ENCODE data around the gene PTPDC1.

DNA sequence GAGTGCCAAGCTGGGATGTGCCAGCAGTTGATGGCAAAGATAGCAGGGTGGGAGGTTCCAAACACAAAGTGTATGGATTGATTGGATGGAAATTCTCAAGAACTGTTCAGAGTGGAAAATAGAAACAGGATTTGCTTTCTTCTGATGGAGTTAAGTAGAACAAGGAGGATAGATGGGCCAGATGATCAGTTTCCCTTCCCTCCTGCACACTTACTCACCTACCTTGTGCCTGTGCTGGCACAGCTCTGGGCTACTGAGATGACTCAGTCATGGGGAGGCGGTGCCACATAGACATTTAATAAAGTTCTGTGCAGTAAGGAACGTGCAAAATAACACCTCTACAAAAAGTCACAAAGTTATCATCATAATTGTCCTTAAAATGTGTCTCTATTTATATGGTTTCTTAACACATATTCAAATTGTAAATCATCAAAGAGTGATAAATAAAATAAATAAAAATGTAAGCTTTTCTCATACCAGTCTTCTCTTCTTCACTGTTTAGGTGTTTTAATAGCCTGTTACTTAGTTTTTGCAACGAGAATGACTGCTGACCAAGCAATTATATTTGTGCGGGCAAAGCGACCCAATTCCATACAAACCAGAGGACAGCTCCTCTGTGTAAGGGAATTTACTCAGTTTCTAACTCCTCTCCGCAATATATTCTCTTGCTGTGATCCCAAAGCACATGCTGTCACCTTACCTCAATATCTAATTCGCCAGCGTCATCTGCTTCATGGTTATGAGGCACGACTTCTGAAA, 12.7 kb downstream of the PTPDC1 start:
- TF ChIP-seq, protein P1, sequence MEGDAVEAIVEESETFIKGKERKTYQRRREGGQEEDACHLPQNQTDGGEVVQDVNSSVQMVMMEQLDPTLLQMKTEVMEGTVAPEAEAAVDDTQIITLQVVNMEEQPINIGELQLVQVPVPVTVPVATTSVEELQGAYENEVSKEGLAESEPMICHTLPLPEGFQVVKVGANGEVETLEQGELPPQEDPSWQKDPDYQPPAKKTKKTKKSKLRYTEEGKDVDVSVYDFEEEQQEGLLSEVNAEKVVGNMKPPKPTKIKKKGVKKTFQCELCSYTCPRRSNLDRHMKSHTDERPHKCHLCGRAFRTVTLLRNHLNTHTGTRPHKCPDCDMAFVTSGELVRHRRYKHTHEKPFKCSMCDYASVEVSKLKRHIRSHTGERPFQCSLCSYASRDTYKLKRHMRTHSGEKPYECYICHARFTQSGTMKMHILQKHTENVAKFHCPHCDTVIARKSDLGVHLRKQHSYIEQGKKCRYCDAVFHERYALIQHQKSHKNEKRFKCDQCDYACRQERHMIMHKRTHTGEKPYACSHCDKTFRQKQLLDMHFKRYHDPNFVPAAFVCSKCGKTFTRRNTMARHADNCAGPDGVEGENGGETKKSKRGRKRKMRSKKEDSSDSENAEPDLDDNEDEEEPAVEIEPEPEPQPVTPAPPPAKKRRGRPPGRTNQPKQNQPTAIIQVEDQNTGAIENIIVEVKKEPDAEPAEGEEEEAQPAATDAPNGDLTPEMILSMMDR (IDR thresholded peaks at IDR 0.05) = no peak
- no peak for TF ChIP-seq EZH2 (IDR thresholded peaks at IDR 0.05)
- no peak for TF ChIP-seq EZH2phosphoT487 (IDR thresholded peaks at IDR 0.05)
